HG03025 (cell line): Measurements from ENCODE around the gene NDUFB5.
A peak's percentile ranks its signal among the peaks of the same experiment; 100 is the strongest.
"Not testable (repeated sequence)": the region's sequence is repeated elsewhere in the genome, so short reads cannot be mapped to it uniquely, and the experiment has no call there.

Source experiments
- ATAC-seq: cut with Tn5 transposase; IDR thresholded peaks from one replicate; pipeline ENCODE4 v1.9.1; 2021; ENCODE audit warnings: mild to moderate bottlenecking, moderate library complexity; ENCODE audit not compliant: unreplicated experiment, low FRiP score

NDUFB5 gene

GRCh38 chr3:179624451-179624850, 19.9 kb downstream of the NDUFB5 start:
- no peak for ATAC-seq

- no peak for ATAC-seq
These were observed 26.3 kb downstream of the NDUFB5 start for GRCh38 chr3:179630753-179631451.

GRCh38 chr3:179640469-179640868, 35.9 kb downstream of the NDUFB5 start:
- no peak for ATAC-seq

GRCh38 chr3:179642871-179643270, 38.3 kb downstream of the NDUFB5 start:
- ATAC-seq, result no peak

GRCh38 chr3:179643837-179644236, 39.2 kb downstream of the NDUFB5 start:
- ATAC-seq, result not testable (repeated sequence)

- no peak for ATAC-seq
These were observed 41.6 kb downstream of the NDUFB5 start for GRCh38 chr3:179646177-179646576.

GRCh38 chr3:179651687-179652446, 47.3 kb downstream of the NDUFB5 start:
- no peak for ATAC-seq

GRCh38 chr3:179652447-179653095, 48.0 kb downstream of the NDUFB5 start, which contains the start of gene USP13:
USP13 (plus strand) TSS chr3:179653040; CDS start chr3:179653226, 186 bp downstream.
- peak; percentile 61 for ATAC-seq

- ATAC-seq, result peak; percentile 57
These were observed 48.7 kb downstream of the NDUFB5 start for GRCh38 chr3:179653096-179653797.

- no peak for ATAC-seq
These were observed 50.6 kb downstream of the NDUFB5 start for GRCh38 chr3:179655236-179655635.

- ATAC-seq, result no peak
These were observed 54.0 kb downstream of the NDUFB5 start for GRCh38 chr3:179658606-179659005.

GRCh38 chr3:179660872-179661271, 56.3 kb downstream of the NDUFB5 start:
- no peak for ATAC-seq

GRCh38 chr3:179661777-179662176, 57.2 kb downstream of the NDUFB5 start:
- no peak for ATAC-seq

- ATAC-seq, result no peak
These were observed 58.5 kb downstream of the NDUFB5 start for GRCh38 chr3:179663093-179663492.

- no peak for ATAC-seq
These were observed 61.4 kb downstream of the NDUFB5 start for GRCh38 chr3:179666030-179666429.

- no peak for ATAC-seq
These were observed 61.9 kb downstream of the NDUFB5 start for GRCh38 chr3:179666436-179667035.

- ATAC-seq, result no peak
These were observed 63.8 kb downstream of the NDUFB5 start for GRCh38 chr3:179668429-179668828.

GRCh38 chr3:179670311-179670710, 65.7 kb downstream of the NDUFB5 start:
- no peak for ATAC-seq

GRCh38 chr3:179671309-179671708, 66.7 kb downstream of the NDUFB5 start:
- ATAC-seq, result no peak

- no peak for ATAC-seq
These were observed 67.2 kb downstream of the NDUFB5 start for GRCh38 chr3:179671747-179672242.
